ENCODE measurements around the gene RNF175. TPM values are rescaled to one million over a fixed set of nuclear protein-coding genes. Genes with fewer than 3 reads are reported as not detected.

The RNF175 gene
- total RNA-seq, 6 donors from 2014 or later = not detected

- no peaks in the 10 kb centered on the region for H3K27me3 ChIP-seq
- TF ChIP-seq EP300 (IDR thresholded peaks at IDR 0.05) (no peak), CTCF (IDR thresholded peaks at IDR 0.05) (no peak), POLR2AphosphoS5 (IDR thresholded peaks at IDR 0.05) (no peak), POLR2A (IDR thresholded peaks at IDR 0.05) (no peak)
- H3K4me3 ChIP-seq = no peak overlapping the region
- DNase-seq (no peak), ATAC-seq (ENCODE audit: low FRiP score in 2 of 2) (no peak)
- H3K4me1 ChIP-seq = peaks cover 16 to 21% (median 20%) of the 10 kb centered on the region in 4 donors
- no peaks in the 10 kb centered on the region for H3K36me3 ChIP-seq
- WGBS, 2 donors = 86 to 100% methylated on average over 1 of the region's 1 CpG
- H3K9me3 ChIP-seq = no peaks in the 10 kb centered on the region
- H3K27ac ChIP-seq = no peak overlapping the region
Measured at GRCh38 chr4:153663667-153664066, 96.2 kb downstream of the RNF175 start.

GRCh38 chr4:153661908-153662307 lies 97.9 kb downstream of the RNF175 start:
- H3K9me3 ChIP-seq = no peaks in the 10 kb centered on the region
- no peaks in the 10 kb centered on the region for H3K27me3 ChIP-seq
- ATAC-seq (ENCODE audit: low FRiP score in 2 of 2) (peak; percentile 39 to 77), DNase-seq (no peak)
- 62 to 69% methylated on average over 1 of the region's 1 CpG for WGBS, 2 donors
- H3K27ac ChIP-seq = peak overlapping the region; percentile 66 to 89 (median 76)
- H3K4me3 ChIP-seq = no peak overlapping the region
- TF ChIP-seq POLR2A (IDR thresholded peaks at IDR 0.05) (no peak), CTCF (IDR thresholded peaks at IDR 0.05) (no peak), POLR2AphosphoS5 (IDR thresholded peaks at IDR 0.05) (no peak), EP300 (IDR thresholded peaks at IDR 0.05) (no peak)
- H3K36me3 ChIP-seq = no peaks in the 10 kb centered on the region
- H3K4me1 ChIP-seq = peaks cover 19 to 25% (median 22%) of the 10 kb centered on the region in 4 donors

- Histone ChIP-seq H3K27me3 (no peaks in the 10 kb centered on the region), H3K27ac (peak overlapping the region; percentile 83 to 89 (median 86)), H3K9me3 (no peaks in the 10 kb centered on the region), H3K4me3 (no peak overlapping the region), H3K36me3 (no peaks in the 10 kb centered on the region), H3K4me1 (peaks cover 23 to 29% (median 27%) of the 10 kb centered on the region in 4 donors)
- no peak for DNase-seq
- TF ChIP-seq POLR2A (IDR thresholded peaks at IDR 0.05) (no peak), CTCF (IDR thresholded peaks at IDR 0.05) (no peak), POLR2AphosphoS5 (IDR thresholded peaks at IDR 0.05) (peak; percentile 21 to 98), EP300 (IDR thresholded peaks at IDR 0.05) (peak; percentile 11 to 99 (median 80))
- WGBS, 2 donors = 21 to 27% methylated on average over 6 of the region's 6 CpGs
- ATAC-seq (ENCODE audit: low FRiP score in 2 of 2) = peak; percentile 84 to 85
Measured at GRCh38 chr4:153661215-153661822, 98.5 kb downstream of the RNF175 start.

Other genes with a start within 250 kb of the RNF175 start
- 100 to 1,000 TPM in 2 of 6 donors, 10 to 100 TPM in 4; 34.8 to 104 (median 91.2) TPM for gene TLR2, start 75.7 kb downstream of the RNF175 start, total RNA-seq
- gene SFRP2, start 29.1 kb upstream of the RNF175 start, total RNA-seq = 10 to 100 TPM in 2 of 6 donors, 1 to 10 TPM in 2, under 1 TPM in 1, not detected in 1; 0.98 to 45.2 (median 3.2) TPM

Measured in upper lobe of left lung (tissue), 6 donors.